Vagina (tissue), 2 donors: ENCODE results near the gene ADAMTS6.

Source experiments
- CTCF ChIP-seq, 3 experiments: fragments of 450-650 bp in 2 of 3; fragments of 200-600 bp in 1 of 3; sonication (generic) in 1 of 3; IDR thresholded peaks; one replicate each; pipeline ENCODE4 v1.5.1; 2017 to 2019; ENCODE audit warnings: antibody characterized with exemption in 3 of 3, mild to moderate bottlenecking in 2 of 3, moderate library complexity in 2 of 3
- POLR2AphosphoS5 ChIP-seq, 2 donors: sonication (generic); formaldehyde crosslinking; IDR thresholded peaks; one replicate each; pipeline ENCODE4 v1.9.0; 2017; ENCODE audit warnings: antibody characterized with exemption in 2 of 2, mild to moderate bottlenecking in 2 of 2, low read depth in 1 of 2; ENCODE audit not compliant: insufficient read depth in 1 of 2

GRCh38 chr5:65133477-65134110, 348.1 kb downstream of the ADAMTS6 start:
- no peak for TF ChIP-seq CTCF (IDR thresholded peaks at IDR 0.05)
- TF ChIP-seq POLR2AphosphoS5 (IDR thresholded peaks at IDR 0.05; ENCODE audit: insufficient read depth in 1 of 2, low read depth in 1 of 2), result no peak
